ENCODE results near the gene PDE4D. TPM values are rescaled to one million over a fixed set of nuclear protein-coding genes. Genes with fewer than 3 reads are reported as not detected.

Gene PDE4D
- total RNA-seq, 1 donor from 2014 or later, result 7.6 TPM

GRCh38 chr5:59035681-59036080 is 857.8 kb downstream of the PDE4D start:
- no peak for DNase-seq (ENCODE audit: low spot score, unreplicated experiment)
- Mint-ChIP-seq H3K9me3 (ENCODE audit: low read depth) (no peaks in the 10 kb centered on the region), H3K4me1 (ENCODE audit: low read depth) (peaks cover 8% of the 10 kb centered on the region), H3K36me3 (ENCODE audit: insufficient read depth) (no peaks in the 10 kb centered on the region), H3K27ac (no peak overlapping the region), H3K27me3 (peaks cover 21% of the 10 kb centered on the region), H3K4me3 (ENCODE audit: low read depth) (no peak overlapping the region)
- no peak for TF ChIP-seq CTCF (IDR thresholded peaks at IDR 0.05; ENCODE audit: unreplicated experiment)

GRCh38 chr5:59034498-59035186 is 858.9 kb downstream of the PDE4D start:
- Mint-ChIP-seq H3K9me3 (ENCODE audit: low read depth) (peaks cover 5% of the 10 kb centered on the region), H3K36me3 (ENCODE audit: insufficient read depth) (peaks cover 2% of the 10 kb centered on the region), H3K4me3 (ENCODE audit: low read depth) (no peak overlapping the region), H3K27me3 (peaks cover 15% of the 10 kb centered on the region), H3K27ac (no peak overlapping the region), H3K4me1 (ENCODE audit: low read depth) (peaks cover 4% of the 10 kb centered on the region)
- no peak for DNase-seq (ENCODE audit: low spot score, unreplicated experiment)
- peak; percentile 65 for TF ChIP-seq CTCF (IDR thresholded peaks at IDR 0.05; ENCODE audit: unreplicated experiment)

GRCh38 chr5:59027145-59027907 is 866.2 kb downstream of the PDE4D start:
- no peak for DNase-seq (ENCODE audit: low spot score, unreplicated experiment)
- Mint-ChIP-seq H3K36me3 (ENCODE audit: insufficient read depth) (peaks cover 3% of the 10 kb centered on the region), H3K4me1 (ENCODE audit: low read depth) (no peaks in the 10 kb centered on the region), H3K27me3 (no peaks in the 10 kb centered on the region), H3K27ac (no peak overlapping the region), H3K9me3 (ENCODE audit: low read depth) (peaks cover 5% of the 10 kb centered on the region), H3K4me3 (ENCODE audit: low read depth) (no peak overlapping the region)
- no peak for TF ChIP-seq CTCF (IDR thresholded peaks at IDR 0.05; ENCODE audit: unreplicated experiment)

DNA sequence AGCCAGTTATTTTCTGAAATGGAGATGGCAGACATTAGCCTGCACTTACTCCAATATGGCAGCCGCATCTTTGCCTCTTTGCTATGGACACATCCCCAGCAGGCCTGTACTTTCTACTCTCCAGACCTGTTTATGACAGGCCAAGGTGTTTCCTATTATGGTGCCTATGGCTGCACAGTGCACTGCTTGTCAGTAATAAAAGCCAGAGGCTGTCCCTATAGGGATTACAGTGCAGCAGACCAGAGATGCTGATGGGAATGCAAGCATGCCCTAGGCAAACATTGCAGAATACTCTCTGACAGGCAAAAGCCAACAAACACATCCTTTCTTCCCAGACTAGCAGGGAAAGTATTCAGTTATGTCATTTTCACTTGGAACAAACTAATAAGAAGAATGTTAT is 867.8 kb downstream of the PDE4D start:
- DNase-seq (ENCODE audit: low spot score, unreplicated experiment), result no peak
- Mint-ChIP-seq H3K4me3 (ENCODE audit: low read depth) (no peak overlapping the region), H3K27me3 (no peaks in the 10 kb centered on the region), H3K36me3 (ENCODE audit: insufficient read depth) (peaks cover 3% of the 10 kb centered on the region), H3K9me3 (ENCODE audit: low read depth) (peaks cover 5% of the 10 kb centered on the region), H3K4me1 (ENCODE audit: low read depth) (peaks cover 11% of the 10 kb centered on the region), H3K27ac (no peak overlapping the region)
- TF ChIP-seq CTCF (IDR thresholded peaks at IDR 0.05; ENCODE audit: unreplicated experiment), result no peak

DNA sequence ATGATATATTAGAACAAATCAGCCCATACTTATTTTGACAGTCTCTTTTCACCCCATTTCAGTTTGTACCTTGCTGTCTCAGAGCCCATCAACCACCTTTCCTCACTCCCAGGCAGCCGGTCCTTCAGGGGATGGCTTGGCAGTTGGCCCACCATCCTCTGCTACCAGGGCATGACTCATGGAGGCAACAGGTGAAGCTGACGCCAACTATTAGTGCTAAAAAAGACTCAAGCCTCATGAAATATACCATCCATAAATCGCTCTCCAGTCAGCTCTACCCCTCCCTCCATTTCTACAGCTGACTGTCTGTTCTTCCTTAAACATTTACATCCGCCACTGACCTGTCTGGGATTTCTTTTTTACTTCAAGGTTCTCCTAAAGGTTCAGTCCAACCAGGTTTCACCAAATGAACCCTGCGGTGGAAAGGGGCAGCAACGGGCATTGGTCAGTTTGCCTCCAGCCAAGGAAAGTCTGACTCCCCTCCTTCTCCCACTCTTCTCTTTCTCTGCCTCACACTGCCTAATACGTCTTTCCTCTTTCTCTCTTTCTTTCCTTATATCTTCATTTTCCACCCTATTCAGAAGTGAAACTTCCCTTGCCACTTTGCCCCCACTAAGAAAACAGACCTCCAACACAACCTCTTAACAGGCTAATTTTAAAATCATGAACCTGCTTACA is 871.5 kb downstream of the PDE4D start:
- no peak for DNase-seq (ENCODE audit: low spot score, unreplicated experiment)
- Mint-ChIP-seq H3K27me3 (no peaks in the 10 kb centered on the region), H3K4me1 (ENCODE audit: low read depth) (peaks cover 13% of the 10 kb centered on the region), H3K4me3 (ENCODE audit: low read depth) (no peak overlapping the region), H3K36me3 (ENCODE audit: insufficient read depth) (no peaks in the 10 kb centered on the region), H3K27ac (no peak overlapping the region), H3K9me3 (ENCODE audit: low read depth) (no peaks in the 10 kb centered on the region)
- no peak for TF ChIP-seq CTCF (IDR thresholded peaks at IDR 0.05; ENCODE audit: unreplicated experiment)

Data from progenitor cell of endocrine pancreas (in vitro differentiated cells).